NT2/D1 (cell line): ENCODE measurements around the gene SDHC.

Experiments used
- SUZ12 ChIP-seq: IDR thresholded peaks from 2 replicates; pipeline ENCODE4 v1.6.1; 2011; ENCODE audit not compliant: insufficient read length, insufficient read depth; ENCODE audit errors: extremely low read depth
- YY1 ChIP-seq: IDR thresholded peaks from 2 replicates; pipeline ENCODE4 v1.6.1; 2011; ENCODE audit not compliant: insufficient read length, insufficient read depth
- ZNF274 ChIP-seq: IDR thresholded peaks from 2 replicates; pipeline ENCODE4 v1.6.1; 2011; ENCODE audit warnings: mild to moderate bottlenecking, low read depth, low read length

- no peak for TF ChIP-seq ZNF274
- TF ChIP-seq YY1 = no peak
- TF ChIP-seq SUZ12 = no peak
Observed at GRCh38 chr1:161373442-161373841, 59.3 kb downstream of the SDHC start.
